Stimulated activated CD8-positive, alpha-beta memory T cell treated with anti-CD3 and anti-CD28 coated beads, Interleukin-4, amount 100 ng/mL, for 24 hours (primary cell): ENCODE results near the gene FAM151A.
A peak's percentile ranks its signal among the peaks of the same experiment; 100 is the strongest.

Experiments used
- DNase-seq: peaks from one replicate; pipeline ENCODE4 v3.0.0-alpha.2; 2020; ENCODE audit warnings: low read depth

FAM151A gene

GRCh38 chr1:54623216-54624007 is at the start of gene FAM151A:
TSS of gene FAM151A (minus strand) at chr1:54623525. CDS start at chr1:54623395, 130 bp downstream.
- DNase-seq: no peak

- DNase-seq: peak; percentile 59
Measured at GRCh38 chr1:54671985-54672608, 48.8 kb upstream of the FAM151A start.

DNA sequence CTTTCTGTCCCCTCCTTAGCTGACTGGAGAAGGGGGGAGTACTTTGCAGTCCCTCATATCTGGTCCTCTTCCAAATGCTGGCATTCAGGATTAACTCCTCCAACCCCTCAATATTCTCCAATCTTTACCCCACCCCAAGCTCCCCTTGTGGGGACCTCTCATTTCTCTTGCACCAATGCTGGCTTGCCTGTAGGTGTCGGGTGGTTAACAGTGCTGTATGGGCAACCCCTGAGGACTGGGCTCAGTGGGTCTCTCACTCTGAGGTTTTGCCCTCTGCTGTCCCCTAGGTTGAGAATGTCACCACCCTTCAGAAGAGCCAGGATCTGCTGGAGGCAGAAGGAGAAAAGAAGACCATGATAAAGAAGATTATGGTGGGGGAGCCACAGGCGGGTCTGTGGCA is 45.2 kb upstream of the FAM151A start:
- DNase-seq: no peak

DNA sequence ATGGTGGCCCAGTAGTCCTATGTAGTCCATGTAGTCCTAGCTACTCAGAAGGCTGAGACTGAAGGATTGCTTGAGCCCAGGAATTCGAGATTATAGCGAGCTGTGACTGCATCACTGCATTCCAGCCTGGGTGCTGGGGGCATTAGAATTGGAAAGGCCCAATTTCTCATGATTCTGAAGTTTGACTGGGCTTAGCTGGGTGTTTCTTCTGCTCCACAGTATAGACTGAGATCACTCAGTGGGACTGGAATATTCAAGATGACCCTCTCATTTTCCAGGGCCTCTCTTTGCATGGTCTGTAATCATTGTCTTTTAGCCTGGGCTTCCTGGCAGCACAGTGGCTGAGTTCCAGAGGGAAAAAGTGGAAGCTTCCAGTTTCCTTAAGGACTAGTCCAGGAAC is 44.5 kb upstream of the FAM151A start:
- no peak for DNase-seq

GRCh38 chr1:54666333-54666732 is 43.0 kb upstream of the FAM151A start:
- DNase-seq: no peak

- no peak for DNase-seq
Measured at GRCh38 chr1:54665852-54666251, 42.5 kb upstream of the FAM151A start.

- no peak for DNase-seq
Measured at GRCh38 chr1:54664364-54664763, 41.0 kb upstream of the FAM151A start.

DNA sequence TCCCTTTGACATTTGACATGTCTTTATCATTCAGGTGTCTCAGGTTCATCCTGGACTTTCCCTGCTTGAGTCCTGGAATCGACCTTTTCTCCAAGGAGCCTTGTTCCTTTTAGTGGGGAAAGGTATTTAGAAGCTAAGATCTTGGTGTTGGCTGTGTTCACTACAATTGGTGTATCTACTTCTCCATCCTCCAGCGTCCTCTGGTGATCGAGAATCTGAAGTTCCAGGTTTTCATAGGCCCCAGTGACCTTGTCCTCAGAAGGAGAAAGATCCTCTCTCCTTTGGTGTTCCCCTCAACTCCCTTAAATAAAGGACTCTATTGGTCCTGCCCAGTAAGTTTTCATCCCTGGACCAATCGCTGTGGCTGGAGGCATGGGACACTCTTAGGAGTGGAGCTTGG is 40.4 kb upstream of the FAM151A start:
- DNase-seq: no peak

DNA sequence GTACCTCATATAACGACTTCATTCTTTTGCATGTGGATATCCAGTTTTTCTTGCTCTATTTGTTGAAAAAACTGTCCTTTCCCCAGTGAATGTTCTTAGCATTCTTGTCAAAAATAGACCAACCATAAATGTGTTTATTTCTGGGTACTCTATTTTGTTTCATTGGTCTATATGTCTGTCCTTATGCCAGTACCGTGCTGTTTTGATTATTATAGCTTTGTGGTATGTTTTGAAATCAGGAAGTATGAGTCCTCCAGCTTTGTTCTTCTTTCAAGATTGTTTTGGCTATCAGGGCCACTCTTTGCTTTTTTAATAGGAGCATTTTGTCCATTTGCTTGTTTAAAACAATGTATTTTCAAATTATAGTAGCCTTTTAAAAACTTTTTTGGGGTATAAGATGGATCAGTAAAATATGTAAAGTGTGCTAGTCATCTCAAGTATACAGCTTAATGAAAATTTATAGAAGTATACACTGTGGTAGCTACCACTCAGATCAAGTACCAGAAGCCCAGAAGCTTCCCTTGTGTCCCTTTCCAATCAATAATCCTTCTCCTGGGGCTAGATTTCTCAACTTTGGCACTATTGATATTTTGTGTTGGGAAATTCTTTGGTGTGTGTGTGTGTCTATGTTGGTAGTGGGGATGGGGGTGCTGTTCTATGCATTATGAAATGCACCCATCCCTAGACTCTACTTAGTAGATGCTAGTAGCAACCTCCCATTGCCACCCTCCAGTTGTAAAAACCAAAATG is 35.0 kb upstream of the FAM151A start:
- DNase-seq: no peak

DNA sequence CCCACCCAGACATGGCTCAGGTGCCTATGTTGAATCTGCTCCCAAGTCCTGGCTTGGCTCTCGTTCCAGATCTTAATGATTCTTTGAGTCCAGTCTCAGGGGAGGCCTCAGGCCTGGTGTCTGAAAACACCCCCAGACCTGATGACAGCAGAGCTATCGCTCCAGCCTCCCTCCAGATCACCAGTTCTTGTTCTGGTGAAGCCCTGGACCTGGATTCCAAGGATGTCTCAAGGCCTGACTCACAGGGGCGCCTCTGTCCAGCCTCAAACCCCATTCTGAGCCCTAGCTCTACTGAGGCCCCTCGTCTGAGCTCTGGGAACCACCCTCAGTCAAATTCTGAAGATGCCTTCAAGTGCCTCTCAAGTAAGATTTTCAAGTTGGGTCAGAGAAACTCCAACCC is 29.7 kb upstream of the FAM151A start:
- no peak for DNase-seq

GRCh38 chr1:54652168-54652567 is 28.8 kb upstream of the FAM151A start:
- DNase-seq: no peak

GRCh38 chr1:54651608-54652007 is 28.3 kb upstream of the FAM151A start:
- DNase-seq: no peak

GRCh38 chr1:54650417-54650816 is 27.1 kb upstream of the FAM151A start:
- DNase-seq: no peak

DNA sequence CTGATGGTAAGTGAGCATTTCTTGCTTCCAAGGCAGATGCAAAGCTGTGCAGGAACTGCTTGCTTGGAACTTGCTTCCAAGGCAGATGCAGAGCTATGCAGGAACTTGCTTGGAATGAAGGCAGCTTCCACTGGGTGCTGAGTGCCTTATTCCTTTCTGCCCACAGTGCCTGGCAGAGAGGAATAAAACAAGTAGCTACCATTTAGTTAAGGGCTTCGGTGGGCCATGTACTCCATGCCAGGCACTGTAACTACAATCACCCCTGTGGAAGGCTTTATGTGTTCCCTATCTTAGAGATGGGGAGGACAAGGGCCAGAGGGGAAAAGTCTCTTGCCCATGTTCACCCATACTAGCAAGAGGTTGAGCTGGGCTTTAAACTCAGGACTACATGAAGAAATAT is 26.6 kb upstream of the FAM151A start:
- DNase-seq: no peak

GRCh38 chr1:54649130-54649898 is 26.0 kb upstream of the FAM151A start:
- DNase-seq: no peak

DNA sequence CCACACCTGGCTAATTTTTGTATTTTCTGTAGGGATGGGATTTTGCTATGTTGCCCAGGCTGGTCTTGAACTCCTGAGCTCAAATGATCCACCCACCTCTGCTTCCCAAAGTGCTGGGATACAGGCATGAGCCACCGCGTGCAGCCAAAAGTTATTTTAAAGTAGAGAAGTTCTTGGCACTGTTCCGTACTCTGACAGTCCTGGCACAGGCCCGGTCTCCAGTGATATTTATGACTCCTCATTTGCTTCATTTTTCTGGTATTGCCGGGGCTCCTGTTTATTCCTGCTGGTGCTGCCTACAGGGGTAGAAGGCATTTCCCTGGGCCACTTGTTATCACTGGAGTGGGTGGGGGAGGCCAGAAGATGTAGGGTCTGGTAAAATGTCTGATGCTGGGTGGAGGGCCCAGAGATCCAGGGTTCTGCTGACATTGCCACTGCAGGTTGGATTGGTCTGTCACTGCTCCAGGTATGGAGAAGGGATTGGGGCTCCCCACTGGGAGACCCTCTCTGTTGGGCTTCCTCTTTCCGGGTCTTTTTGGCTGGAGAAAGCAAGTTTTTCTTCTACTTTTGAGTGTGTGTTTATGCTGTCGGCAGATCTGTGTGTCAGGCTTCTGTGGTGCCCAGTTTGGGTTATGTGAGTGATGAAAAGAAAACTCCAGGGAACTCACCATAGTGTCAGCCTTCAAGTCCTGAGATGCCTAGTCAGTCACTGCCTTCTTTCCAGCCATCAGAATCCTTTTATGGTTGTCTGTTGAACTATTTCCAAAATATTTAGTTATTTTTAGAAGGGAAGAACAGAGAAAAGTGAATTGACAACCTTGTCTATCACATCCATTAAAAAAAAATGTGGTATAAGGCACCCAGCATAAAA is 22.7 kb upstream of the FAM151A start:
- no peak for DNase-seq

DNA sequence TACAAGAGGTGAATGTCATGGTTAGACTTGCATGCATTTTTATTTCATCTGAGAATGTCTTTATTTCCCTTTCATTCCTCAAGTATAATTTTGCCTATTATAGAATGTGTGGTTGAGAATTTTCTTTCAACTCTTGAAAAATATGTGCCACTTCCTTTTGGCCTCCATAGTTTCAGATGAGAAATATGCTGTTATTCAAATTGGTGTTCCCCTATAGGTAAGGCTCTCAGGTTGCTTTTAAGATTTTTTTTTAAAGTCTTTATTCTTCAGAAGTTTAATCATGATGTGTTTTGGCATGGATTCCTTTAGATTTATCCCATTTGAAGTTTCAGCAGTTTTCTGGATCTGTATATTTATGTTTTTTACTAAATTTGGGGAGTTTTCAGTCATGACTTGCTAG is 20.4 kb upstream of the FAM151A start:
- DNase-seq: no peak

- DNase-seq: no peak
Measured at GRCh38 chr1:54640863-54641836, 17.8 kb upstream of the FAM151A start, which contains the start of gene MROH7. TSS of gene MROH7 (plus strand) at chr1:54641786. CDS start at chr1:54652927, 11,141 bp downstream.

GRCh38 chr1:54640361-54640760 is 17.0 kb upstream of the FAM151A start:
- DNase-seq: no peak
